Measurements from ENCODE around the gene NAIF1. TPM values are rescaled to one million over a fixed set of nuclear protein-coding genes. Genes with fewer than 3 reads are reported as not detected.

NAIF1 gene
- polyA plus RNA-seq, 3 donors: 4.8 to 6.6 (median 5.1) TPM

- H3K27ac ChIP-seq (ENCODE audit: low read depth, low read length): no peak overlapping the region
Observed at GRCh38 chr9:128103589-128103962, 36.5 kb upstream of the NAIF1 start.

GRCh38 chr9:128102861-128103588, 35.9 kb upstream of the NAIF1 start:
- WGBS, 3 donors: 70 to 79% (median 77%) methylated on average over 23 of the region's 23 CpGs
- H3K27ac ChIP-seq (ENCODE audit: low read depth, low read length): no peak overlapping the region

More at GRCh38 chr9:128103589-128103962, 36.5 kb upstream of the NAIF1 start:
- 45 to 76% (median 59%) methylated on average over 8 of the region's 8 CpGs for WGBS, 3 donors

GRCh38 chr9:128102196-128102595, 35.1 kb upstream of the NAIF1 start:
- H3K27ac ChIP-seq (ENCODE audit: low read depth, low read length): no peak overlapping the region
- WGBS, 3 donors: 83 to 92% (median 90%) methylated on average over 13 of the region's 13 CpGs

- no peak overlapping the region for H3K27ac ChIP-seq (ENCODE audit: low read depth, low read length)
- 50 to 83% (median 67%) methylated on average over 20 of the region's 20 CpGs for whole genome bisulfite sequencing, 3 donors
Observed at GRCh38 chr9:128101690-128102089, 34.6 kb upstream of the NAIF1 start.

- no peak overlapping the region for H3K27ac ChIP-seq (ENCODE audit: low read depth, low read length)
- WGBS, 3 donors: 69 to 76% (median 75%) methylated on average over 12 of the region's 12 CpGs
Observed at GRCh38 chr9:128101231-128101661, 34.1 kb upstream of the NAIF1 start.

GRCh38 chr9:128100581-128100980, 33.5 kb upstream of the NAIF1 start:
- 68 to 83% (median 82%) methylated on average over 10 of the region's 10 CpGs for WGBS, 3 donors
- no peak overlapping the region for H3K27ac ChIP-seq (ENCODE audit: low read depth, low read length)

GRCh38 chr9:128099932-128100491, 32.9 kb upstream of the NAIF1 start:
- 39 to 51% (median 45%) methylated on average over 16 of the region's 16 CpGs for WGBS, 3 donors
- no peak overlapping the region for H3K27ac ChIP-seq (ENCODE audit: low read depth, low read length)

GRCh38 chr9:128099231-128099931, 32.3 kb upstream of the NAIF1 start:
- WGBS, 3 donors: 34 to 57% (median 56%) methylated on average over 16 of the region's 16 CpGs
- H3K27ac ChIP-seq (ENCODE audit: low read depth, low read length): peak overlapping the region; percentile 95

- H3K27ac ChIP-seq (ENCODE audit: low read depth, low read length): peak overlapping the region; percentile 95
- 7 to 20% (median 19%) methylated on average over 32 of the region's 32 CpGs for WGBS, 3 donors
Observed at GRCh38 chr9:128098297-128099230, 31.4 kb upstream of the NAIF1 start.

GRCh38 chr9:128097543-128098296, 30.6 kb upstream of the NAIF1 start:
- 54 to 69% (median 63%) methylated on average over 13 of the region's 13 CpGs for WGBS, 3 donors
- H3K27ac ChIP-seq (ENCODE audit: low read depth, low read length): peak overlapping the region; percentile 95

- WGBS, 3 donors: 86 to 87% (median 87%) methylated on average over 19 of the region's 19 CpGs
- H3K27ac ChIP-seq (ENCODE audit: low read depth, low read length): no peak overlapping the region
Observed at GRCh38 chr9:128096616-128097536, 29.8 kb upstream of the NAIF1 start.

- 84 to 90% (median 84%) methylated on average over 11 of the region's 11 CpGs for WGBS, 3 donors
- H3K27ac ChIP-seq (ENCODE audit: low read depth, low read length): peak overlapping the region; percentile 89
Observed at GRCh38 chr9:128094950-128095544, 27.9 kb upstream of the NAIF1 start.

GRCh38 chr9:128094166-128094949, 27.2 kb upstream of the NAIF1 start:
- WGBS, 3 donors: 12 to 20% (median 15%) methylated on average over 8 of the region's 8 CpGs
- H3K27ac ChIP-seq (ENCODE audit: low read depth, low read length): peak overlapping the region; percentile 89

- WGBS, 3 donors: 38 to 75% (median 56%) methylated on average over 4 of the region's 4 CpGs
- peak overlapping the region; percentile 44 for H3K27ac ChIP-seq (ENCODE audit: low read depth, low read length)
Observed at GRCh38 chr9:128093011-128093410, 25.9 kb upstream of the NAIF1 start.

- no peak overlapping the region for H3K27ac ChIP-seq (ENCODE audit: low read depth, low read length)
- 75 to 91% (median 77%) methylated on average over 16 of the region's 16 CpGs for WGBS, 3 donors
Observed at GRCh38 chr9:128092199-128092977, 25.3 kb upstream of the NAIF1 start.

All from adipose tissue (tissue), 3 donors.